ENCODE data around the gene COX6B2.
A peak's percentile ranks its signal among the peaks of the same experiment; 100 is the strongest.

COX6B2 gene

GRCh38 chr19:55315956-55316525 lies 38.5 kb downstream of the COX6B2 start:
- DNase-seq (ENCODE audit: low read depth in 1 of 2, low spot score in 1 of 2) = no peak

- DNase-seq (ENCODE audit: low read depth in 1 of 2, low spot score in 1 of 2) = no peak
Observed at GRCh38 chr19:55314396-55314795, 40.1 kb downstream of the COX6B2 start.

- DNase-seq (ENCODE audit: low read depth in 1 of 2, low spot score in 1 of 2) = no peak
Observed at GRCh38 chr19:55312621-55313512, 41.7 kb downstream of the COX6B2 start.

DNA sequence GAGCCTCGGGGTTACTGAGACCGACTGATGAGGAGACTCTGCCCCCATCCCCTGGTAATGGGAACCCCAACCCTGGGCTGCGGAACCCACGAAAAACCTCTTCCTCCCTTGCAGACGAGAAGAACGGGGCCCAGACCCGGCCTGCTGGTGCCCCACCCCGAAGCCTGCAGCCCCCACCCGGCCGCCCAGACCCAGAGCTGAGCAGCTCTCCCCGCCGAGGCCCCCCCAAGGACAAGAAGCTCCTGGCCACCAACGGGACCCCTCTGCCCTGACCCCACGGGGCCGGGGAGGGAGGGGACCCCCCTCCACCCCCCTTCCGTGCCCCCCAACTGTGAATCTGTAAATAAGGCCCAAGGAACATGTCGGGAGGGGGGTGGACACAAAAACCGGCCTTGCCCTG lies 42.7 kb downstream of the COX6B2 start:
- no peak for DNase-seq (ENCODE audit: low read depth in 1 of 2, low spot score in 1 of 2)

DNA sequence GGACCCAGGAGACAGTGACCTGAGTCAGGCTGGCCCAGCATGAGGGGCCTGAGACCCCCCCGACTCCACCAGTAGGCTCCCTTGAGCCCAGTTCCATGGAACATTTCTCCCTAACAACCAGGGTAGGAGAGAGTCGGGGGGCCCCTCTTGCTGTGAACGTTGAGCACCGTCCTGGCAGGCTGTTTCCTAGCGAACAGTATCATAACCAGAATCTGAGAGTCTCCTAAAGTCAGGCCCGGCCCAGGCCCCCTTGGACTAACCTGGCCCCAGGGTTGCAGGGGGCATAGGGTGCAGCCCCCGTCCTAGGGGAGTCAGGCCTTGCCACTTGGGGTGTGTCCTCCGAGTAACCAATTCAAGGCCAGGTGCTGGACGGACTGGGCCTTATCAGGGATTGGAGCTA lies 43.1 kb downstream of the COX6B2 start:
- no peak for DNase-seq (ENCODE audit: low read depth in 1 of 2, low spot score in 1 of 2)

- DNase-seq (ENCODE audit: low read depth in 1 of 2, low spot score in 1 of 2) = no peak
Observed at GRCh38 chr19:55310498-55310897, 44.0 kb downstream of the COX6B2 start.

DNA sequence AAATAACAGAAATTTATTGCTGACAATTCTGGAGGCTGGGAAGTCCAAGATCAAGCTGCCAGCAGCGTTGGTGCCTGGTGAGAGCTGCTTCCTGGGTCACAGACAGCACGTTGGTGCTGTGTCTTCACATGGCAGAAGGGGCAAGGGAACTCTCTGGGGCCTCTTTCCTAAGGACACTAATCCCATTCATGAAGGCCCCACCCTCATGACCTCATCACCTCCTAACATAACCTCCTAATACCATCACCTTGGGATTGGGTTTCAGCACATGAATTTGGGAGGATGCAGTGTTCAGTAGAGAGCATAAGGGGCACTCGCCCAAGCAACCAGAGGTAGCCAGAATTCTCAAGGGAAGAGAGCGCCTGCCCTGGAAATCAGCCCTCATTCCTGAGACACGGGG lies 45.1 kb downstream of the COX6B2 start:
- DNase-seq (ENCODE audit: low read depth in 1 of 2, low spot score in 1 of 2) = no peak

GRCh38 chr19:55308281-55308680 lies 46.2 kb downstream of the COX6B2 start:
- DNase-seq (ENCODE audit: low read depth in 1 of 2, low spot score in 1 of 2) = no peak

GRCh38 chr19:55306712-55307111 lies 47.8 kb downstream of the COX6B2 start:
- no peak for DNase-seq (ENCODE audit: low read depth in 1 of 2, low spot score in 1 of 2)

DNA sequence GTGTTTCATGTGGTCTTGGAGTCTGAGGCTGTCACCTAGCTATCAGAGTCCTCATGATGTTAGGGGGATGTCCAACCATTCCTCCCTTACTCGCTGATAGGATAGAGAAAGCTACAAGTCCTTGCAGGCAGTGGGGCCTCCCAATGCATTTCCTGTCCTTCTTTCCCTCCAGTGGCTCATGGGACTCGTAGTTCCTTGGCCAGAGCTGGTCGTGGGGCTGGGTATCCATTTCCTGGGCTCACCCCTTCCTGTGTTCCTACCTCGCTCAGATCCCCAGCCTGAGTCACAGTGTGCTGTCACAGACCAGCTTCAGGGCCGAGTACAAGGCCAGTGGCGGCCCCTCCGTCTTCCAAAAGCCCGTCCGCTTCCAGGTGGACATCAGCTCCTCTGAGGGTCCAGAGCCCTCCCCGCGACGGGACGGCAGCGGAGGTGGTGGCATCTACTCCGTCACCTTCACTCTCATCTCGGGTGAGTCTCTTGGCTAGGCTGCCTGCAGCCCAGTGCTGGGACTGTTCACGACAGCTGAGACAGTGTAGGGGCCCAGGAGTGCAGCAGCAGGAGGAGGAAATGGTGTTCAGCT lies 48.4 kb downstream of the COX6B2 start:
- DNase-seq (ENCODE audit: low read depth in 1 of 2, low spot score in 1 of 2) = no peak

DNA sequence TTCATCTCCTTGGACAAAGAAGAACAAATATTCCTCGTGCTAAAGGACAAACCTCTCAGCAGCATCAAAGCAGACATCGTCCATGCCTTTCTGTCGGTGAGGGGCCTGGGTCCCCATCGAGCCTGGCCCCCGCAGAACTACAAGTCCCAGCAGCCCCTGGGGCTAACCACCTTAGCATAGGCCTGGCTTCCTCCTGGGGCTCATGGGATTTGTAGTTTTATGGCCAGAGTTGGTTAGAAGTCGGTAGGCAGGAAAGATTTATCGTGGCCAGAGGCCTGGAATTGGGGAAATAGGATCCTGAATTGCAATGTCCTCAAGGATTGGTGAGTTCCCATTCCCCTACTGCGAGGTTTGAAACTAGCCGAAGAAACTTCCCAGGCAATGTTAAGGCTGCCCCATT lies 49.0 kb downstream of the COX6B2 start:
- peak in 1 of 2 donors; percentile 32 for DNase-seq (ENCODE audit: low read depth in 1 of 2, low spot score in 1 of 2)

DNA sequence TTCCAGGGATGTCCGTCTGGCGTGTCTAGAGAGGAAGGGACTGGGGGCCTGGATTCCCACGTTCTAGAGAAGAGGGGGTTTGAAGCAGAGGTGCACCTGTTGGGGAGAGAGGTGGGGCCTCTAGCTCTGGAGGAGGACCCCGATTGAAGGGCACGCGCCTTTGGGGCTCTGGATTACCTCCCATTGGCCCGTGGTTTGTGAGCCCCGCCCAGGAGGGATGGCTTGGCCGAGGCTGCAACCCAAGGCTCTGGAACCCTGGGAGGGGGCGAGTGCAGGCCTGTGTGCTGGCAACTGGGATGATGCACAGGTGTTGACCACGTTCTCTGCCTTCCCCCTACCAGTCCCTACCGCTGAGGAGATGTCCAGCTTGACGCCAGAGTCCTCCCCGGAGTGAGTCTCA lies 49.5 kb downstream of the COX6B2 start:
- DNase-seq (ENCODE audit: low read depth in 1 of 2, low spot score in 1 of 2) = no peak

- no peak for DNase-seq (ENCODE audit: low read depth in 1 of 2, low spot score in 1 of 2)
Observed at GRCh38 chr19:55304279-55304978, 50.1 kb downstream of the COX6B2 start.

- no peak for DNase-seq (ENCODE audit: low read depth in 1 of 2, low spot score in 1 of 2)
Observed at GRCh38 chr19:55303477-55303876, 51.0 kb downstream of the COX6B2 start.

DNA sequence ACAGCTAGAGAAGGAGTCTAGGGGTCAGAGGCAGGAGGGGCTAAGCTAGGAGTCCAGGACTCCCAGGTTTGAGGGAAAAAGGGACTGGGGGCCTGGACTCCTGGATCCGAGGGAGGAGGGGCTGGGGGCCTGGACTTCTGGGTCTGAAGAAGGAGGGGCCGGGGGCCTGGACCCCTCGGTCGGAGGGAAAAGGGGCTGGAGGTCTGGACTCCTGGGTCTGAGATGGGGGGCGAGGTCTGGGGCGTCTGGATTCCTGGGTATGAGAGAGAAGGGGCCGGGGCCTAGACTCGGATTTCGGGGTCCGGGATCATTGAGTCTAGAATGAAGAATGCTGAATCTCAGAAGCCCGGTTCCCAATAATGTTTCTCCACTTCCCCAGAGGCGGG lies 52.2 kb downstream of the COX6B2 start:
- no peak for DNase-seq (ENCODE audit: low read depth in 1 of 2, low spot score in 1 of 2)

DNA sequence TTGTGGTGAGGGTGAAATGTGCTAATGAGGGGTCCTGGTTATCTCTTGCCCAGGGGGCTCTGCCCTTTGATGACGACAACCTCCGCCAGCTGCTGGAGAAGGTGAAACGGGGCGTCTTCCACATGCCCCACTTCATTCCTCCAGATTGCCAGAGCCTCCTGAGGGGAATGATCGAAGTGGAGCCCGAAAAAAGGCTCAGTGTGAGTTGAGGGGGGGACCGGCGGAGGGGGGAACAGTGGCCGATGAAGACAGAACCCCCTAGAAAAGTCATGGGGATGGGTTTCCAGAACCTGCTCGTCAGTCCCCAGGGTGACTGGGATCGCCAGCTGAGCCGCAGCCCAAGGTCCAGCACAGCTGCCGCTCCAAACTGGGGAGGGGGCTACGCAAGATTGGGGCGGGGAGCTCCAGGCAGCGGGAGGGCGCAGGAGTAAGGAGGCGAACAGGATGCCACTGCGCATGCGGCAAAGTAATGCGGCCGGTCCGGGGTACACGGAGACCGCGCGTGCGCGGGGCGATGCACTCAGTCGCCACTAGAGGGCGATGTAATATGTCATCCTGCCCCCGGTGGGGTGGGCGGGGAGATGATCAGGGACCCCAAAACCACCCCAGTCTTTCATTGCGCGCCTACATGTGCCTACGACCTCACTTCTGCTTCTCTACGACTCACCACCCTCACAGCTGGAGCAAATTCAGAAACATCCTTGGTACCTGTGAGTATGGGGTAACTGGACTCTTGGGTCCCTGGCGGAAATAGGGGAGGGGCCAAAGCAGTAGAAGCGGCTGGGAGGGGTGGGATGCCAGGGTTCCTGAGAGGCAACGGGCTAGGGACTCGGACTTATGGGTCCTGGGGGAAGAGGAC lies 52.8 kb downstream of the COX6B2 start:
- DNase-seq (ENCODE audit: low read depth in 1 of 2, low spot score in 1 of 2) = peak; percentile 88 to 89

GRCh38 chr19:55300886-55301458 lies 53.5 kb downstream of the COX6B2 start:
- no peak for DNase-seq (ENCODE audit: low read depth in 1 of 2, low spot score in 1 of 2)

DNA sequence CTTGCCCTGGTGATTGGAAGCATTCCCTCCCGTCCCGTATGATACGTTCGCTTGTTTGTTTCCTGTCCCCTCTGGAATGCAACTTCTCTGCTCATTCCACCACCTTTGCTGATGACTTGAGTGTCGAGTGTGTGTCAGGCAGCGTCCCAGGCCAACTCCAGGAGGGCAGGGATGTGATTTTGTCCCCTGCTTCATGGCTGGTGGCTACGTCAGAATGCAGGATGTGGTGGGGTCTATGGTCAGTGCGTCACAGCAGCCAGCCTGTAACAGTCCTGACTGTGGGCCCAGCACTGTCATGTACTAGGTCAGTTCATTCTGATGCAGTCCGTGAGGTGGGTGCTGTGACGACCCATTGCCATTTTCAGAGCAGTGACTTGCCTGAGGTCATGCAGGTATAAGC lies 54.5 kb downstream of the COX6B2 start:
- no peak for DNase-seq (ENCODE audit: low read depth in 1 of 2, low spot score in 1 of 2)
